Jurkat, Clone E6-1 (cell line): ENCODE results near the gene SDK1.

Experiments used
- DNase-seq: peaks from one replicate; pipeline ENCODE4 v3.0.0-alpha.2; 2011; ENCODE audit warnings: low read depth, low spot score
- H3K4me3 ChIP-seq: 2 replicates; pipeline ENCODE4 v1.5.1; 2011; ENCODE audit warnings: mild to moderate bottlenecking, low read length, control low read depth, moderate library complexity

The SDK1 gene

DNA sequence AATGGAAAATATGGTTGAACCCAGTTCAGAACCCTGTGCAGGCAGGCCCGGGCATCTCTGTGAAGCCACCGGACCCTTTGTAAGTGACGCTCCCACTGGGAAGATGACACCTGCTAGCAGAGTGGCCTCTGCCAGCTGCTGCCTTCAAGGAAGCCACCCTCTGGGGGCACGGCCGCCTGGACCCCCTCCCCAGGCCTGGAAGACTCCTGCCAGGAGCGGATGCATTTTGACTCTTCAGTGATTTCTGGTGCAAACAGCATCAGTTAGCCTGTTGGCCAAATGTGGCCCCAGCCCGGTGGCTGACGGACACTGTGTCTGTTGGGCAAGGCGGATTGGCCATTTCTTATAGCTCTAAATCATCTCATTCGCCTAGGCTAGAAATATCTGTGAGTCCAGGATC, 867.0 kb downstream of the SDK1 start:
- no peak for DNase-seq
- no peak overlapping the region for H3K4me3 ChIP-seq

- no peak for DNase-seq
- H3K4me3 ChIP-seq = no peak overlapping the region
Measured at GRCh38 chr7:4168541-4168940, 867.5 kb downstream of the SDK1 start.

- DNase-seq = no peak
- H3K4me3 ChIP-seq = no peak overlapping the region
Measured at GRCh38 chr7:4169455-4169854, 868.4 kb downstream of the SDK1 start.

- no peak overlapping the region for H3K4me3 ChIP-seq
- DNase-seq = no peak
Measured at GRCh38 chr7:4170997-4171786, 870.1 kb downstream of the SDK1 start.

- no peak overlapping the region for H3K4me3 ChIP-seq
- DNase-seq = no peak
Measured at GRCh38 chr7:4172883-4173282, 871.8 kb downstream of the SDK1 start.

- H3K4me3 ChIP-seq = no peak overlapping the region
- no peak for DNase-seq
Measured at GRCh38 chr7:4173615-4174014, 872.6 kb downstream of the SDK1 start.

DNA sequence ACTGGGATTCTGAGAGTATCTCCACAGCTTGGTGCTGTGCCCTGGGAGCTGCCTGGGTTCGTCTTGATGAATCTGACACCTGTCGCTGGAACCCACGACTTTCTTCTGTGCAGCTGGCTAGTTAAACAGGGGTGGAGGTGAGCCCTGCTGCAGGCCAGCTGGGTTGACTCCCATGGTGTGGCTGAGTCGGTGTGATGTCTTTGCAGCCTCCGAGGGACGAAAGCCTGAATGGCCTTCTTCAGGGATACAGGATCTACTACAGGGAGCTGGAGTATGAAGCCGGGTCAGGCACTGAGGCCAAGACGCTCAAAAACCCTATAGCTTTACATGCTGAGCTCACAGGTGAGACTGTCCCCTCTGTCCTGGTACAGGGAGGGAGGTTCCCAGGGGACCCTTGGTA, 873.0 kb downstream of the SDK1 start:
- no peak overlapping the region for H3K4me3 ChIP-seq
- DNase-seq = no peak

GRCh38 chr7:4174451-4174850, 873.4 kb downstream of the SDK1 start:
- no peak for DNase-seq
- no peak overlapping the region for H3K4me3 ChIP-seq

- DNase-seq = no peak
- H3K4me3 ChIP-seq = no peak overlapping the region
Measured at GRCh38 chr7:4174884-4175283, 873.8 kb downstream of the SDK1 start.

GRCh38 chr7:4175346-4175973, 874.4 kb downstream of the SDK1 start:
- no peak overlapping the region for H3K4me3 ChIP-seq
- no peak for DNase-seq

DNA sequence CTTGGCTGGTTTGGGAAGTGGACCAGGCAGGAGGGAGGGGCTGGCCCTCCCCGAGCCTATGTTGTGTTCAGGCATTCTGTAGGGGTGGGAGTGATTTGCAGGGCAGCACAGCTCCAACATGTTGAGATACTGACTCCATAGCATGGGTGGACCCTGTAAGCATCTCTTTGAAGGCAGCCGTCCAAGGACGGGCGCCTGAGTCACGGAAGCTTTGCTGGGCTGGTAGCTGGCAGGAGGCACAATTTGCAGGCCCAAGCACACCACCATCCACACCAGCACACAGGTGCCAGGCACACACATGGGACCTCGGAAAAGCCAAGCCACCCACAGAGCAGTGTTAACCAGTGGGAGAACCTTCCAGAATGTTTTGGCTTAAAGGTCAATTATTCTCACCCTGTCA, 875.9 kb downstream of the SDK1 start:
- no peak for DNase-seq
- no peak overlapping the region for H3K4me3 ChIP-seq

- no peak for DNase-seq
- no peak overlapping the region for H3K4me3 ChIP-seq
Measured at GRCh38 chr7:4178416-4178815, 877.4 kb downstream of the SDK1 start.

DNA sequence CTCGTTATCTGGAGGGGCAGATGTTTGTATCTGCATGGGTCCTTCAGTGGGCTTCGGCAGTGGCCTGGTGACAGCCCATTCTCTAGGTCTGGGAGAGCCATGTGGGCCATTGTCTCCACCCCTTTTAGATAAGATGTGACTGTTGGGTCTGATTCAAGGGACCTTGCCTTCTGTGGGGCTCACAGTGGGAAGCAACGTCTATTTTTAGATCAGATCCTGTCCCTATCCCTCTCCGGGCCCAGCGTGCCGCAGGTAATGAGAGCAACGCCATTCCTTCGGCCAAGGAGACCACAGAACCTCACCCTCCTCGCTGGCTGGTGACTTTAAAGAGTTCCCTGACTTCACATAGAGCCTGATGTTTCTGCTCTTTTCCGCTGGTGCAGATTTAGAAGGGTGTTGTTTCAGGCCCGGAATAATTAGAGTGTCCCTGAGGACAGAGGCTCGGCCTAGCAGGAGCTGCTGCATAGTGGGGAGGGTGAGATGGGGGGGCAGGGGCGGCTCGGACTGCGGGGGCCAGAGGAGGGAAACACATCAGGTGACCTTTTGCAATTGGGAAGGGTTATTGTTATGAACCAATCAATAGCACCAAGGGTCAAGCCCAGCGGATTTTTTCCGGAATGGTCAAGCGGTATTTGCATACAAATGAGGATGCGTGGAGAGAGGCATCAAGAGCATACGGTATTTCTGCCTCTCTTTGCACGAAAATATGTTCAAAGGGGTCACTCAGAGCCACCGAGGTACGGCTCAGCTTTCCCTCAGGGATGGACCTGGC, 878.0 kb downstream of the SDK1 start:
- no peak for DNase-seq
- H3K4me3 ChIP-seq = no peak overlapping the region

GRCh38 chr7:4179688-4180380, 878.8 kb downstream of the SDK1 start:
- no peak for DNase-seq
- no peak overlapping the region for H3K4me3 ChIP-seq

DNA sequence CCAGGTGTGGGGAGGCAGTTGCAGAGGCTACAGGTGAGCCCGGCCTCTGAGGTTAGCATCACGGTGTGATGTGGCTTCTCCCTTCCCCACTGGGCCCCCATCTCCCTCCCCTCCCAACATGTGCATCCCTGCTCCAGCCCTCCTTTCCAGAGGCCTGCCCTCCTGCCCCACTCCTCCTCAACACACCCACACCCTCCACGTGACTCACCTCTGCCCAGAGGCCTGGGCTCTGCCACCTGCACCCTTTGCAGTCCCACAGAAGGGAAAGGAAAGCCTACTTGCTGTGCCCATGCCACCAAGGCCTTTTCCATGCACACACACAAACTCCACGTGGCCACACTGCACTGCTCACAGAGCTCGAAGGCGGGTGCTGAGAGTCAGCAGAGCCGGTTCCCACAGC, 880.4 kb downstream of the SDK1 start:
- DNase-seq = no peak

GRCh38 chr7:4182605-4183300, 881.7 kb downstream of the SDK1 start:
- DNase-seq = no peak
- H3K4me3 ChIP-seq = no peak overlapping the region

More for the DNA sequence above, 880.4 kb downstream of the SDK1 start:
- H3K4me3 ChIP-seq = no peak overlapping the region

- no peak overlapping the region for H3K4me3 ChIP-seq
- DNase-seq = no peak
Measured at GRCh38 chr7:4184653-4185052, 883.6 kb downstream of the SDK1 start.

- no peak for DNase-seq
Measured at GRCh38 chr7:4185136-4185535, 884.1 kb downstream of the SDK1 start.

More at GRCh38 chr7:4185136-4185535, 884.1 kb downstream of the SDK1 start:
- H3K4me3 ChIP-seq = no peak overlapping the region
